WTC11 (cell line): Measurements from ENCODE around the gene MLEC.

ENCODE experiments used
- CREB1 ChIP-seq: sonication (generic); formaldehyde crosslinking; IDR thresholded peaks from 2 replicates; pipeline ENCODE4 v1.8.0; 2023; ENCODE audit warnings: mild to moderate bottlenecking, missing genetic modification reagents
- EMX1 ChIP-seq: fragments of 250-450 bp; sonication (Bioruptor Pico); IDR thresholded peaks from 2 replicates; pipeline ENCODE4 v1.8.0; 2021; ENCODE audit warnings: mild to moderate bottlenecking
- FOXJ3 ChIP-seq: sonication (generic); formaldehyde crosslinking; IDR thresholded peaks from 2 replicates; pipeline ENCODE4 v1.9.0; 2021; ENCODE audit warnings: missing genetic modification reagents, mild to moderate bottlenecking, borderline replicate concordance
- GABPB1 ChIP-seq: sonication (generic); formaldehyde crosslinking; IDR thresholded peaks from 2 replicates; pipeline ENCODE4 v1.8.1; 2023; ENCODE audit warnings: mild to moderate bottlenecking, missing genetic modification reagents
- GRHL2 ChIP-seq: fragments of 250-450 bp; sonication (Bioruptor Pico); IDR thresholded peaks from 2 replicates; pipeline ENCODE4 v1.8.0; 2022; ENCODE audit warnings: mild to moderate bottlenecking, moderate library complexity; ENCODE audit not compliant: insufficient replicate concordance, severe bottlenecking
- JUN ChIP-seq: sonication (generic); formaldehyde crosslinking; IDR thresholded peaks from 2 replicates; pipeline ENCODE4 v1.8.0; 2023; ENCODE audit warnings: mild to moderate bottlenecking, missing genetic modification reagents
- KAT7 ChIP-seq: sonication (generic); formaldehyde crosslinking; IDR thresholded peaks from 2 replicates; pipeline ENCODE4 v1.8.1; 2023; ENCODE audit warnings: missing genetic modification reagents, mild to moderate bottlenecking, borderline replicate concordance
- NR2C2 ChIP-seq: sonication (generic); formaldehyde crosslinking; IDR thresholded peaks from 2 replicates; pipeline ENCODE4 v1.8.0; 2022; ENCODE audit warnings: mild to moderate bottlenecking, missing genetic modification reagents
- ZBTB21 ChIP-seq: sonication (generic); formaldehyde crosslinking; IDR thresholded peaks from 2 replicates; pipeline ENCODE4 v1.8.1; 2023; ENCODE audit warnings: mild to moderate bottlenecking, missing genetic modification reagents, borderline replicate concordance
- TF ChIP-seq, protein P1 (sequence below): fragments of 250-450 bp; sonication (Bioruptor Pico); IDR thresholded peaks from 2 replicates; pipeline ENCODE4 v2.1.2; 2022; ENCODE audit warnings: mild to moderate bottlenecking, moderate library complexity
- TF ChIP-seq, protein P2 (sequence below): sonication (generic); formaldehyde crosslinking; IDR thresholded peaks from 2 replicates; pipeline ENCODE4 v1.8.1; 2022; ENCODE audit warnings: missing genetic modification reagents, borderline replicate concordance
- TF ChIP-seq, protein P3 (sequence below): fragments of 200-600 bp; IDR thresholded peaks from 2 replicates; pipeline ENCODE4 v1.8.0; 2022; ENCODE audit warnings: antibody characterized with exemption
- TF ChIP-seq, protein P4 (sequence below): sonication (generic); formaldehyde crosslinking; IDR thresholded peaks from 2 replicates; pipeline ENCODE4 v1.8.0; 2022; ENCODE audit warnings: mild to moderate bottlenecking, missing genetic modification reagents
- TF ChIP-seq, protein P5 (sequence below): sonication (generic); formaldehyde crosslinking; IDR thresholded peaks from 2 replicates; pipeline ENCODE4 v1.8.1; 2023; ENCODE audit warnings: mild to moderate bottlenecking, missing genetic modification reagents, moderate library complexity

DNA sequence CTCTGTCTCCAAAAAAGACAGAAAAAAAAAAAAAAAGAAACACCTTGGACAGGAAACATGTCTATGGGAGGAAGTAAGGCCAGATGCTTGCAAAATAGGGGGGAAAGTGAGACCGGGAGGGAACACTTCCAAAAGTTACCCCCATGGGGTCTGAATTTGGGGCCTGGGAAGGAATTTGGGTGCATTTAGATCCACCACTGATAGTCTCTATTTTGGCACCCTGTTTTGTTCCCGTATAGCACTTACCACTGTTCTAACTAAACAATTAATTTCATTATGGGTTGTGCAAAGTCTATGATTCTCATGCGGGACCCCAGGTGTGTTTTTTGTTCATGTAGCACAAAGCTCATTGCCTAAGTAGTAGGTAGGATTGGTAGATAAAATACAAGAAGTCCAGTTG lies 1.4 kb upstream of the MLEC start:
- TF ChIP-seq GRHL2 (CRISPR knock-in tag) (no peak), CREB1 (CRISPR knock-in tag) (no peak), FOXJ3 (CRISPR knock-in tag) (no peak), EMX1 (CRISPR knock-in tag) (no peak), NR2C2 (CRISPR knock-in tag) (no peak), ZBTB21 (CRISPR knock-in tag) (no peak), GABPB1 (CRISPR knock-in tag) (no peak), JUN (CRISPR knock-in tag) (no peak), KAT7 (CRISPR knock-in tag) (no peak)
- TF ChIP-seq, protein P1, sequence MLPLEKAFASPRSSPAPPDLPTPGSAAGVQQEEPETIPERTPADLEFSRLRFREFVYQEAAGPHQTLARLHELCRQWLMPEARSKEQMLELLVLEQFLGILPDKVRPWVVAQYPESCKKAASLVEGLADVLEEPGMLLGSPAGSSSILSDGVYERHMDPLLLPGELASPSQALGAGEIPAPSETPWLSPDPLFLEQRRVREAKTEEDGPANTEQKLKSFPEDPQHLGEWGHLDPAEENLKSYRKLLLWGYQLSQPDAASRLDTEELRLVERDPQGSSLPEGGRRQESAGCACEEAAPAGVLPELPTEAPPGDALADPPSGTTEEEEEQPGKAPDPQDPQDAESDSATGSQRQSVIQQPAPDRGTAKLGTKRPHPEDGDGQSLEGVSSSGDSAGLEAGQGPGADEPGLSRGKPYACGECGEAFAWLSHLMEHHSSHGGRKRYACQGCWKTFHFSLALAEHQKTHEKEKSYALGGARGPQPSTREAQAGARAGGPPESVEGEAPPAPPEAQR (CRISPR knock-in tag): no peak
- TF ChIP-seq, protein P2, sequence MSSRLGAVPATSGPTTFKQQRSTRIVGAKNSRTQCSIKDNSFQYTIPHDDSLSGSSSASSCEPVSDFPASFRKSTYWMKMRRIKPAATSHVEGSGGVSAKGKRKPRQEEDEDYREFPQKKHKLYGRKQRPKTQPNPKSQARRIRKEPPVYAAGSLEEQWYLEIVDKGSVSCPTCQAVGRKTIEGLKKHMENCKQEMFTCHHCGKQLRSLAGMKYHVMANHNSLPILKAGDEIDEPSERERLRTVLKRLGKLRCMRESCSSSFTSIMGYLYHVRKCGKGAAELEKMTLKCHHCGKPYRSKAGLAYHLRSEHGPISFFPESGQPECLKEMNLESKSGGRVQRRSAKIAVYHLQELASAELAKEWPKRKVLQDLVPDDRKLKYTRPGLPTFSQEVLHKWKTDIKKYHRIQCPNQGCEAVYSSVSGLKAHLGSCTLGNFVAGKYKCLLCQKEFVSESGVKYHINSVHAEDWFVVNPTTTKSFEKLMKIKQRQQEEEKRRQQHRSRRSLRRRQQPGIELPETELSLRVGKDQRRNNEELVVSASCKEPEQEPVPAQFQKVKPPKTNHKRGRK (CRISPR knock-in tag): no peak
- TF ChIP-seq, protein P3, sequence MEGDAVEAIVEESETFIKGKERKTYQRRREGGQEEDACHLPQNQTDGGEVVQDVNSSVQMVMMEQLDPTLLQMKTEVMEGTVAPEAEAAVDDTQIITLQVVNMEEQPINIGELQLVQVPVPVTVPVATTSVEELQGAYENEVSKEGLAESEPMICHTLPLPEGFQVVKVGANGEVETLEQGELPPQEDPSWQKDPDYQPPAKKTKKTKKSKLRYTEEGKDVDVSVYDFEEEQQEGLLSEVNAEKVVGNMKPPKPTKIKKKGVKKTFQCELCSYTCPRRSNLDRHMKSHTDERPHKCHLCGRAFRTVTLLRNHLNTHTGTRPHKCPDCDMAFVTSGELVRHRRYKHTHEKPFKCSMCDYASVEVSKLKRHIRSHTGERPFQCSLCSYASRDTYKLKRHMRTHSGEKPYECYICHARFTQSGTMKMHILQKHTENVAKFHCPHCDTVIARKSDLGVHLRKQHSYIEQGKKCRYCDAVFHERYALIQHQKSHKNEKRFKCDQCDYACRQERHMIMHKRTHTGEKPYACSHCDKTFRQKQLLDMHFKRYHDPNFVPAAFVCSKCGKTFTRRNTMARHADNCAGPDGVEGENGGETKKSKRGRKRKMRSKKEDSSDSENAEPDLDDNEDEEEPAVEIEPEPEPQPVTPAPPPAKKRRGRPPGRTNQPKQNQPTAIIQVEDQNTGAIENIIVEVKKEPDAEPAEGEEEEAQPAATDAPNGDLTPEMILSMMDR: no peak
- TF ChIP-seq, protein P4, sequence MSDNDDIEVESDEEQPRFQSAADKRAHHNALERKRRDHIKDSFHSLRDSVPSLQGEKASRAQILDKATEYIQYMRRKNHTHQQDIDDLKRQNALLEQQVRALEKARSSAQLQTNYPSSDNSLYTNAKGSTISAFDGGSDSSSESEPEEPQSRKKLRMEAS (CRISPR knock-in tag): no peak
- TF ChIP-seq, protein P5, sequence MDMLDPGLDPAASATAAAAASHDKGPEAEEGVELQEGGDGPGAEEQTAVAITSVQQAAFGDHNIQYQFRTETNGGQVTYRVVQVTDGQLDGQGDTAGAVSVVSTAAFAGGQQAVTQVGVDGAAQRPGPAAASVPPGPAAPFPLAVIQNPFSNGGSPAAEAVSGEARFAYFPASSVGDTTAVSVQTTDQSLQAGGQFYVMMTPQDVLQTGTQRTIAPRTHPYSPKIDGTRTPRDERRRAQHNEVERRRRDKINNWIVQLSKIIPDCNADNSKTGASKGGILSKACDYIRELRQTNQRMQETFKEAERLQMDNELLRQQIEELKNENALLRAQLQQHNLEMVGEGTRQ (CRISPR knock-in tag): no peak
